Measurements from ENCODE around the gene GFRA3. TPM values are rescaled to one million over a fixed set of nuclear protein-coding genes. Genes with fewer than 3 reads are reported as not detected.
"Not testable (repeated sequence)": the region's sequence is repeated elsewhere in the genome, so short reads cannot be mapped to it uniquely, and the experiment has no call there.

Gene GFRA3
- total RNA-seq, 2 experiments from 2014 or later: 0.12 TPM; not detected in 1

DNA sequence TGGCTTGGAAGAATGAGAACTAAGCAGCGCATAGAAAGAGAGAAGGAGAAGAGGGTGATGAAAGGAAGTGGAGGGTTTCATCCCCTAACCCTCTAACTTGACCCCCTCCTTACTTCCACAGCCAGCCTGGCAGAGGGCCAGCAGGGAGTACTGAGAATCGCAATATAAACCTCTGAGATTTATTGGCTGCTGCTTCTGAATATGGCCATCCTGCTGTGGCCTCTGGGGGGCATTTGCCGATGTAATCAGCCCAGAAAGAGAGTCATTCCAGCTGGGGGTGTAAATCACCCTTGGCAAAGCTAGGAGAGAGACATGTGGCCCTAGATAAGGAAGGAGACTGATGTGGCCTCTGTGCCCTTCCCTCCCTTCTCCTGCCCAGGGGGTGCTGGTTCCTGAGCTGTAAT is 960 bp upstream of the GFRA3 start:
- peaks cover 6% of the 10 kb centered on the region for H3K4me1 Mint-ChIP-seq (ENCODE audit: low read depth)
- intact Hi-C loops (cut with micrococcal nuclease): loop anchor here (2.0 kb wide), 1 partner anchor 53 kb away; no protein-coding TSS in a partner anchor
- H3K27me3 Mint-ChIP-seq: peaks cover 18% of the 10 kb centered on the region
- no peaks in the 10 kb centered on the region for H3K36me3 Mint-ChIP-seq
- no peaks in the 10 kb centered on the region for H3K9me3 Mint-ChIP-seq
- no peak overlapping the region for H3K4me3 Mint-ChIP-seq
- POLR2A ChIA-PET: no interaction called here
- no peak for DNase-seq
- CTCF ChIA-PET: interaction anchor here (0.6 to 1.3 kb wide), 2 partner anchors 52 to 272 kb away, joined by 3 to 5 read pairs; no protein-coding TSS in a partner anchor
- H3K27ac Mint-ChIP-seq: no peak overlapping the region

DNA sequence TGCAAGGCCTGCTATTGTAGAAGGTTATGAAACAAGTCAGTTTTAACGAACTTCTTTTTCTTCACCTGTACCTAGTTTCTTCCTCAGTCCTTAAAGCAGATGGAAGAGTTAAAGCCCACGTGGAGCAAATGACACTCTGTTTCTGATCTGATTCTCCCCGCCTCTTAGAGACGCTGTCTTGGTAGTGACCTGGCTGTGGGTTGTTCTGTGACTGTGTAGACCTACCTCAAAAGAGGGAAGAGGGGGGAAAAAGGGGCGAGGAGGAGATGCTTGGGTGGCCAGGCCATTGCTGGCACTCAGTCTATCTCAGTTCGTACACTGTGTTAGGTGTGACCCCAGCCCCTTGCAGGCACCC is 610 bp downstream of the GFRA3 start:
- H3K36me3 Mint-ChIP-seq: no peaks in the 10 kb centered on the region
- peaks cover 23% of the 10 kb centered on the region for H3K27me3 Mint-ChIP-seq

DNA sequence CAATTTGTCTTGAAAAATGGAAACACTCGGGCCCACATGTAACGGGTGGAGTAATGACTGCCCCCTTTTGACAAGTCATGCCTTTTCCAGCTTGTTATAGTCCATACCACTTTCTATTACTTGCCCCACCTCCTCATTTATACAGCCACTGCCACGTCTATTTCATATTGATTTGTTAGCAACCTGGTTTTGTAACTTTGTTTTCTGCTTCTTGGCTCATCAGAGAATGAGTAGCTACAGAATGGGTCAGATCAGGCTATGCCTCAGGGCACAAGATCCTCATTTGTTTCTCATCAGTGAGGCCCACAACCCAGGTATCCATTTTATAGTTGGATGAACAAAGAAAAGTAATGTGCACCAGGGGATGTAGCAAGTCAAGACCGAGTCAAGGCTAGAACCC is 1.7 kb downstream of the GFRA3 start:
- intact Hi-C loops (cut with micrococcal nuclease): no loop called here
- no peaks in the 10 kb centered on the region for H3K9me3 Mint-ChIP-seq
- no peak for DNase-seq
- peaks cover 24% of the 10 kb centered on the region for H3K27me3 Mint-ChIP-seq
- no peak overlapping the region for H3K27ac Mint-ChIP-seq
- CTCF ChIA-PET: no interaction called here
- H3K4me1 Mint-ChIP-seq (ENCODE audit: low read depth): peaks cover 6% of the 10 kb centered on the region
- H3K36me3 Mint-ChIP-seq: no peaks in the 10 kb centered on the region
- POLR2A ChIA-PET: no interaction called here
- H3K4me3 Mint-ChIP-seq: no peak overlapping the region

More for the DNA sequence above, 610 bp downstream of the GFRA3 start:
- Mint-ChIP-seq H3K9me3 (no peaks in the 10 kb centered on the region), H3K4me1 (ENCODE audit: low read depth) (peaks cover 6% of the 10 kb centered on the region), H3K27ac (no peak overlapping the region), H3K4me3 (no peak overlapping the region)
- POLR2A ChIA-PET: no interaction called here
- intact Hi-C loops (cut with micrococcal nuclease): loop anchor here (2.0 kb wide), 1 partner anchor 51 kb away; no protein-coding TSS in a partner anchor
- CTCF ChIA-PET: no interaction called here
- no peak for DNase-seq

DNA sequence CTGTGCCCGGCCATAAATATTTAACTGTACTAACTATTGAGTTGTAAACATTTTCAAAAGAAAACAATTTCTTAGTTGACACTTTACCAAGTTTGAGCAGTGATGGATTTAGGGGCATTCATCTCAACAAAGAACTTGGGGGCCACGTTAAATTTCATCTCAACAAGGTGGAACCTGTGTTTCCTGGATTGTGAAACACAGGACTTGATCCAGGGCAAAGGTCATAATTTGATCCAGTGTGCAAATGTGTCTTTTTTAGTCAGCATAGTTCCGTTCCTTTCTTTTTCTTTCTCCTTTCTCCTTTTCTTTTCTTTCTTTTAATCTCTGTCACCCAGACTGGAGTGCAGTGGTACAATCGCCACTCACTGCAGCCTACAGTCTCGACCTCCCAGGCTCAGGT is 3.1 kb downstream of the GFRA3 start:
- peaks cover 26% of the 10 kb centered on the region for H3K27me3 Mint-ChIP-seq
- POLR2A ChIA-PET: no interaction called here

GRCh38 chr5:138264183-138264582 is 10.2 kb downstream of the GFRA3 start:
- no peaks in the 10 kb centered on the region for H3K9me3 Mint-ChIP-seq
- peaks cover 13% of the 10 kb centered on the region for H3K27me3 Mint-ChIP-seq
- intact Hi-C loops (cut with micrococcal nuclease): no loop called here
- no peak for DNase-seq
- peaks cover 6% of the 10 kb centered on the region for H3K4me1 Mint-ChIP-seq (ENCODE audit: low read depth)
- ChIA-PET CTCF (no interaction called here), POLR2A (no interaction called here)
- H3K4me3 Mint-ChIP-seq: no peak overlapping the region
- no peak overlapping the region for H3K27ac Mint-ChIP-seq
- no peaks in the 10 kb centered on the region for H3K36me3 Mint-ChIP-seq

More for the DNA sequence above, 3.1 kb downstream of the GFRA3 start:
- Mint-ChIP-seq H3K4me3 (no peak overlapping the region), H3K27ac (no peak overlapping the region), H3K9me3 (no peaks in the 10 kb centered on the region), H3K36me3 (no peaks in the 10 kb centered on the region), H3K4me1 (ENCODE audit: low read depth) (peaks cover 6% of the 10 kb centered on the region)
- intact Hi-C loops (cut with micrococcal nuclease): no loop called here
- no peak for DNase-seq
- CTCF ChIA-PET: no interaction called here

GRCh38 chr5:138263581-138263980 is 10.8 kb downstream of the GFRA3 start:
- POLR2A ChIA-PET: no interaction called here

DNA sequence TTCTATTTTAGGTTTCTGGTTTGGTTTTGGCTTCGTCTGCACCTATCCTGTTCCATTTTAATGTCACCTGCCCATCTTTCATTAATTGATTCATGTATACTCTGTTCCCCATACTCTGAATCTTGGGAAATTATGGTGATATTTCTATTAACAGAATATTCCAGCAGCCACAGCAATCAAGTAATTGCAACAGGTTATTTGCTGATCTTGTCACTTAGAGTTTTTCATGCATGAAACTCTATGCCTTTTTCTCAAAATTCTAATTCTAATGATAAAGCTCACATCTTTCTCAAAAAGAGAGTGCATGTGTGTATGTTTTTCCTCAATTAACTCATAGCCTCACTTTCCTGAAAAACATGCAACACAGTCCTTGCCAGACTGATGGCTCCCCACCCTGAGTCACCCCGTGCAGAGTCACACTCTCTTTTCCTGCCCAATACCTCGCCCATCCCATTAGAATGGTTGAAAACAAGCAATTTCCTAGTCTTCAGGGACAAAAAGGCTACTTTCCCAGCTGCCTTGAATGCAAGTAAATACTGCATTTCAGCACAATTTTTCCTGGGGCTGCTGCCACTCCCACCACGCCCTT is 15.6 kb downstream of the GFRA3 start:
- Mint-ChIP-seq H3K4me3 (no peak overlapping the region), H3K4me1 (ENCODE audit: low read depth) (peaks cover 5% of the 10 kb centered on the region), H3K9me3 (no peaks in the 10 kb centered on the region), H3K27me3 (peaks cover 2% of the 10 kb centered on the region), H3K36me3 (no peaks in the 10 kb centered on the region), H3K27ac (no peak overlapping the region)
- CTCF ChIA-PET: no interaction called here
- DNase-seq: no peak
- intact Hi-C loops (cut with micrococcal nuclease): no loop called here
- POLR2A ChIA-PET: no interaction called here

More at GRCh38 chr5:138263581-138263980, 10.8 kb downstream of the GFRA3 start:
- Mint-ChIP-seq H3K9me3 (no peaks in the 10 kb centered on the region), H3K27ac (no peak overlapping the region), H3K4me1 (ENCODE audit: low read depth) (peaks cover 6% of the 10 kb centered on the region), H3K27me3 (peaks cover 10% of the 10 kb centered on the region), H3K36me3 (no peaks in the 10 kb centered on the region), H3K4me3 (no peak overlapping the region)
- peak; percentile 13 for DNase-seq
- intact Hi-C loops (cut with micrococcal nuclease): no loop called here
- CTCF ChIA-PET: no interaction called here

- Mint-ChIP-seq H3K27ac (no peak overlapping the region), H3K27me3 (peaks cover 2% of the 10 kb centered on the region), H3K4me3 (no peak overlapping the region), H3K4me1 (ENCODE audit: low read depth) (no peaks in the 10 kb centered on the region), H3K9me3 (no peaks in the 10 kb centered on the region), H3K36me3 (no peaks in the 10 kb centered on the region)
- DNase-seq: no peak
- intact Hi-C loops (cut with micrococcal nuclease): no loop called here
- CTCF ChIA-PET: no interaction called here
- POLR2A ChIA-PET: no interaction called here
These were observed 16.8 kb downstream of the GFRA3 start for GRCh38 chr5:138257583-138257982.

GRCh38 chr5:138252944-138253343 is 21.5 kb downstream of the GFRA3 start:
- ChIA-PET CTCF (interaction anchor here (1.3 kb wide), 1 partner anchor 99 kb away, joined by 5 read pairs; no protein-coding TSS in a partner anchor), POLR2A (no interaction called here)
- H3K27me3 Mint-ChIP-seq: peaks cover 2% of the 10 kb centered on the region
- no peak overlapping the region for H3K27ac Mint-ChIP-seq
- no peak for DNase-seq
- no peaks in the 10 kb centered on the region for H3K4me1 Mint-ChIP-seq (ENCODE audit: low read depth)
- intact Hi-C loops (cut with micrococcal nuclease): no loop called here
- H3K36me3 Mint-ChIP-seq: no peaks in the 10 kb centered on the region
- no peaks in the 10 kb centered on the region for H3K9me3 Mint-ChIP-seq
- no peak overlapping the region for H3K4me3 Mint-ChIP-seq

GRCh38 chr5:138247800-138248199 is 26.6 kb downstream of the GFRA3 start:
- H3K36me3 Mint-ChIP-seq; CTCF ChIA-PET; H3K27ac Mint-ChIP-seq; intact Hi-C loops (cut with micrococcal nuclease); H3K4me3 Mint-ChIP-seq; H3K4me1 Mint-ChIP-seq (ENCODE audit: low read depth); DNase-seq; H3K9me3 Mint-ChIP-seq; POLR2A ChIA-PET: not testable (repeated sequence)
- H3K27me3 Mint-ChIP-seq: peaks cover 15% of the 10 kb centered on the region

GRCh38 chr5:138246822-138247221 is 27.6 kb downstream of the GFRA3 start:
- H3K9me3 Mint-ChIP-seq: no peaks in the 10 kb centered on the region
- intact Hi-C loops (cut with micrococcal nuclease): no loop called here
- ChIA-PET CTCF (interaction anchor here (0.5 kb wide), 1 partner anchor 37 kb away, joined by 3 read pairs; no protein-coding TSS in a partner anchor), POLR2A (no interaction called here)
- no peaks in the 10 kb centered on the region for H3K36me3 Mint-ChIP-seq
- no peak overlapping the region for H3K4me3 Mint-ChIP-seq
- no peak overlapping the region for H3K27ac Mint-ChIP-seq
- no peaks in the 10 kb centered on the region for H3K4me1 Mint-ChIP-seq (ENCODE audit: low read depth)
- no peak for DNase-seq
- peaks cover 23% of the 10 kb centered on the region for H3K27me3 Mint-ChIP-seq

DNA sequence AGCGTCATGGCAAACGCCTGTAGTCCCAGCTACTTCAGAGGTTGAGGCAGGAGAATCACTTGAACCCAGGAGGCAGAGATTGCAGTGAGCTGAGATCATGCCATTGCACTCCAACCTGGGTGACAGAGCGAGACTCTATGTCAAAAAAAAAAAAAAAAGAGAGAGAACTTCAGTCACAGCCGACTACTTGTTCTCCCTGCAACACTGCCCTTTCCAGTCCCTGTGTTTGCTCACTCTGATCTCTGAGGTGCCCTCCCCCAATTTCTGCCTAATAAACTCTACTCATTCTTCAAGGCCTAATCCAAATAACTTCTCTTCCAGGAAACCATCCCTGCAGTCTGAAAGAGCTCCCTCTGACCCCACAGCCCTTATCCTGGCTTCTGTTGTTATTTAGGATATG is 28.1 kb downstream of the GFRA3 start:
- CTCF ChIA-PET: interaction anchor here (0.5 kb wide), 1 partner anchor 36 kb away, joined by 3 read pairs; no protein-coding TSS in a partner anchor
- no peak overlapping the region for H3K27ac Mint-ChIP-seq

DNA sequence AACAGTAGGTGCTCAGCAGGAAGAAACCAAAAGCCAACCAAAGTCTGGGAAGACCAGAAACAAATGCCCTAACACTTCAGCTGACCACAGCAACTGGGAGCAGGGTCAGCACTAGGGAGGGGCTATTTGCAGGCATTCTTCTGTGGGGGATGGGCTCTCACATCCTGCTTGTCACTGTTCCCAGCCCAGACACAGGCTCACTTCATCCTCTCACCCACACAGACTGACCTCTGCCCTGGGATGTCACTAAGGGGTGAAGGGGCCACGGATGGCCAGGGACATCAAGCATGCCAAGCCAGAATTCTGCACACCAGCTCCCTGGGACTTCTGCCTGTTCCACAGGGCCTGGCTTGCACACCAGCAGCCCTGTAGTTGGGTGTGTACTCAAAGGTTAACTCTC is 28.7 kb downstream of the GFRA3 start:
- no peaks in the 10 kb centered on the region for H3K9me3 Mint-ChIP-seq
- DNase-seq: no peak
- intact Hi-C loops (cut with micrococcal nuclease): no loop called here
- H3K27ac Mint-ChIP-seq: no peak overlapping the region
- H3K4me1 Mint-ChIP-seq (ENCODE audit: low read depth): peaks cover 9% of the 10 kb centered on the region
- H3K27me3 Mint-ChIP-seq: peaks cover 32% of the 10 kb centered on the region
- ChIA-PET CTCF (no interaction called here), POLR2A (no interaction called here)
- no peaks in the 10 kb centered on the region for H3K36me3 Mint-ChIP-seq
- H3K4me3 Mint-ChIP-seq: no peak overlapping the region

More for the DNA sequence above, 28.1 kb downstream of the GFRA3 start:
- Mint-ChIP-seq H3K4me3 (no peak overlapping the region), H3K36me3 (no peaks in the 10 kb centered on the region), H3K27me3 (peaks cover 26% of the 10 kb centered on the region), H3K4me1 (ENCODE audit: low read depth) (peaks cover 3% of the 10 kb centered on the region), H3K9me3 (no peaks in the 10 kb centered on the region)
- DNase-seq: no peak
- POLR2A ChIA-PET: no interaction called here
- intact Hi-C loops (cut with micrococcal nuclease): no loop called here

Data from activated CD4-positive, alpha-beta memory T cell treated with anti-CD3 and anti-CD28 coated beads for 36 hours (primary cell).